Right lobe of liver (tissue), 4 donors: ENCODE results near the gene PRDM16.

Experiments used
- CTCF ChIP-seq, 4 donors: fragments of 200-600 bp in 3 of 4; fragments of 450-650 bp in 1 of 4; IDR thresholded peaks; one replicate each; pipeline versions ENCODE4 v1.5.1 to v1.8.0; 2016 to 2022; ENCODE audit warnings: antibody characterized with exemption in 4 of 4, mild to moderate bottlenecking in 2 of 4
- POLR2A ChIP-seq: fragments of 450-650 bp; IDR thresholded peaks from one replicate; pipeline ENCODE4 v1.6.1; 2017; ENCODE audit warnings: antibody characterized with exemption, mild to moderate bottlenecking
- donor health status: DM: no; HTN: no; CAD: no.
- donor health status: DM: no; HTN: no; CAD: no.
- donor health status: DM: no; HTN: yes; CAD: no.

- TF ChIP-seq CTCF (IDR thresholded peaks at IDR 0.05) (no peak), POLR2A (no peak)
Observed at GRCh38 chr1:3411806-3412205, 342.8 kb downstream of the PRDM16 start.
